HuH-7.5 (cell line): ENCODE results near the gene MEIS1.

Experiments used
- DNase-seq: peaks from one replicate; pipeline ENCODE4 v3.0.0; 2011; ENCODE audit warnings: low spot score

Gene MEIS1

DNA sequence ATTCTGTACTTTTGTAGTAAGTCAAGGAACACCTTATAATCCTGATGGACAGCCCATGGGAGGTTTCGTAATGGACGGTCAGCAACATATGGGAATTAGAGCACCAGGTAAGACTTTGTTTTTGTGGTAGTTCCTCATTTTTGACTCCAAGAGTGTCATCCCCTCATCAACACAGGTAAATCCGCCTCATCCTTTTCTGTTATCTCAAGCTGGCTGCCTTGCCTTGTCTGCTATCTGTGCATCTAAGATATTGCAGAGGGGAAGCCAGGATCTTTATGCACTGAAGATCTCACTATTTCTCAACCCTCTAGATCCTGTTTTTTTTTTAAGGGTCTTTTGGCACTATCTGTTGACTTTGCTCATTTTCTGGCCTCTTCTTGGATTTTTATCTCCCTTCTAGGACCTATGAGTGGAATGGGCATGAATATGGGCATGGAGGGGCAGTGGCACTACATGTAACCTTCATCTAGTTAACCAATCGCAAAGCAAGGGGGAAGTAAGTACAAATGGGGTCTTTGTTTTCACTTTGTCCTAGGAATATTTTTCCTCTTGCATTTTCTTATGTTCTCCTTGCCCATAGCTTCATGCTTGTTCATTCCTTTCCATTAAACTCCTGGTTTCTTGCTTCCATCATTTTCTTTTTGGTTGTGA is 133.8 kb downstream of the MEIS1 start:
- no peak for DNase-seq

DNA sequence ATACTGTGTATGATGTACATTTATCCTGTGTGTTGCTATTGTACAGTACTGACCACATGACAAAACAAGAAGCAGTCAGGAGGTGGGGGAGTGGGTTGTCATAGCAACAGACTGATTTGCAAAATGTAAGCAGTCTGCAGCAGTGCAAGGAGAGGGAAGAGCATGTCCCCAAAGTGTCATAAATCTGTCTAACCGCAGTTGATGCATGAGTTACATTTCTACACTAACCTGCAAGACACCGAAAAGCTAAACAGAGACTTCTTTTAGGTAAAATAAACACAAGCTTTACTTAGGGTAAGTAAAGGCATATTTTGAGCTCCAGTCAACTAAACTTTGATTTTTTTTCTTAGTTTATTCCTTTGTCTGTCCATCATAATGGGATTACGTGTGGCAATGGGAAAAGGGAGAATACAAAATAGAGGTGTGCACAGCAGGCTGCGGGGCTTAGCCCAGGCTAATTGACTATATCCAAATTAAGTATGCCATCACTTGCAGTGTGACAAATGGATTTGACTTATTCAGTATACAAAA is 134.5 kb downstream of the MEIS1 start:
- no peak for DNase-seq

DNA sequence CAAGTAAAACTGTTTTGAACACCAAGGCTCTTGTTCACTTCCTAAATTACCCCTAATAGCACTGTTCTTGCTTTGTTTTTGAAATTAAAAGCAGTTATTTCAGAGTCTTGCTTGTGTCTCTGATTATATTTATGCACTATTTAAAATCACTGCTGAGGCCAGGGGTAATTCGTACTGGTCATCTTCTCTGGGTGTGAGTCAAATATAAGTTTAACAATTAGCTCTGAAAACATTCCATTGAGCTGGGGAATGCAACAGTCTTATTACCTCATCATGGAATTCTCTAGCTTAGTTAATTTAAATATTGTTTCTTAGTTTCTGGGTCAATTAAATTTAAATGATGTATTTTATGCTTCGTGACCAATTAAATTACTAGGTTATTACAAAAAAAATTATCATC is 135.0 kb downstream of the MEIS1 start:
- no peak for DNase-seq

DNA sequence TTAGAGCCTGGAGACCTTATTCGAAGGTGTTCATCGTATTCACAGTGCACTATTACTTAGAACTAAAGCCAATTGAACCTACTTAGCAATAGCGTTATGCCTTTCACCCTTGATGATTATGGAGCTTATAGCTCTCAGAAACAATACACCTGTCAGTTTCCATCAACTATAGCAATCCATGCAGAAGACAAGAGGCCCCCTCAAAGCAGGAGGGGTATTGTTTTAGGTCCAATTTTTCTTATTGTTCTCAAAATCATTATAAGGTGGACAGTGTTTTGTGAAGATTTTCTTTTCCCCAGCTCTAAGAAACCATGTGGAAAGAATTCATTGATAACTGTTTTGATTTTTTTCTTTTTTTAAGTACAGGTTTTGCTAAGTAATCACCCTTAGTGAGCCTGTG is 135.5 kb downstream of the MEIS1 start:
- no peak for DNase-seq

DNA sequence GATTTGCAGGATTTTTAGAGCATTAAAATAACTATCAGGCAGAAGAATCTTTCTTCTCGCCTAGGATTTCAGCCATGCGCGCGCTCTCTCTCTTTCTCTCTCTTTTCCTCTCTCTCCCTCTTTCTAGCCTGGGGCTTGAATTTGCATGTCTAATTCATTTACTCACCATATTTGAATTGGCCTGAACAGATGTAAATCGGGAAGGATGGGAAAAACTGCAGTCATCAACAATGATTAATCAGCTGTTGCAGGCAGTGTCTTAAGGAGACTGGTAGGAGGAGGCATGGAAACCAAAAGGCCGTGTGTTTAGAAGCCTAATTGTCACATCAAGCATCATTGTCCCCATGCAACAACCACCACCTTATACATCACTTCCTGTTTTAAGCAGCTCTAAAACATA is 137.0 kb downstream of the MEIS1 start:
- no peak for DNase-seq

DNA sequence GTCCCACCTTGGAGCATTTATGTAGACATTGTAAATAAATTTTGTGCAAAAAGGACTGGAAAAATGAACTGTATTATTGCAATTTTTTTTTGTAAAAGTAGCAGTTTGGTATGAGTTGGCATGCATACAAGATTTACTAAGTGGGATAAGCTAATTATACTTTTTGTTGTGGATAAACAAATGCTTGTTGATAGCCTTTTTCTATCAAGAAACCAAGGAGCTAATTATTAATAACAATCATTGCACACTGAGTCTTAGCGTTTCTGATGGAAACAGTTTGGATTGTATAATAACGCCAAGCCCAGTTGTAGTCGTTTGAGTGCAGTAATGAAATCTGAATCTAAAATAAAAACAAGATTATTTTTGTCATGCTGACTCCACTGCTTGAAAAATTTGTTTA is 137.5 kb downstream of the MEIS1 start:
- DNase-seq, result no peak

DNA sequence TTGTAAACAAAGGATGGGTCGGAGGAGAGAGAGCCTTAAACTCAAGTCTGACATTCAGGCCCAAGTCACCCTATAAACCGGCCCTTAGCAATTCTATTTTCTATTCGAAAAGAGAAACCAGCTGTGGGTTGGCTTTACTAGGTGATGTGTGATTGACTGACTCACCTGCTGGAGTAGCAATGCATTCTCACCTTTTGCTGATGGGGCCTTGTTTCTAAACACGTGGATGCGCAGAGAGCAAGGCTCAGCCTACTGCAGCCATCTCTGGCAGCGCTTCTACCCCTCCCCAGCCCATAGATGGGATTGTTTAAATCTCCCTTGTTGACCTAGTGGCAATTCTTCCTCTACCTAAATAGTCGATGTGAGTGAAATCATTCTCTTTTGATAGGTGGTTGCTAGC is 138.5 kb downstream of the MEIS1 start:
- no peak for DNase-seq

DNA sequence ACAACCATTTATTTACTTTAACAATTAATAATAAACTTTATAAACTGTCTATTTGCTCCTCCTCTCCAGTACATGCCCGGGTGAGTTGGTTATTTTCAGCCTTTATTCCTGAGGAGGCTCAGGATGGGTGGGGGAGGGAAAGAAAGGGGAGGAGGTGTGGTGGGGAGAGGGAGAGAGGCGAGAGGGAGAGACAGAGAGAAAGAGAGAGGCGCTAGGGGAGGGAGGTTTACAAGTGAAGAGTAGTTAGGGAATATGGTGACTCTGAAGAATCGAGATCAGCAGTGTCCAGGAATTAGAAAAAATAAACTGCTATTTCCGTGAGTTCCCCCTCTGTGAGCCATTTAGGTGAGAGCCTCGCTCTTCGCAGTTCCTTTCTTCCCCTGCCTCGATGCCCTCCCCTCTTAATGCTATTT is 138.9 kb downstream of the MEIS1 start:
- DNase-seq, result no peak

DNA sequence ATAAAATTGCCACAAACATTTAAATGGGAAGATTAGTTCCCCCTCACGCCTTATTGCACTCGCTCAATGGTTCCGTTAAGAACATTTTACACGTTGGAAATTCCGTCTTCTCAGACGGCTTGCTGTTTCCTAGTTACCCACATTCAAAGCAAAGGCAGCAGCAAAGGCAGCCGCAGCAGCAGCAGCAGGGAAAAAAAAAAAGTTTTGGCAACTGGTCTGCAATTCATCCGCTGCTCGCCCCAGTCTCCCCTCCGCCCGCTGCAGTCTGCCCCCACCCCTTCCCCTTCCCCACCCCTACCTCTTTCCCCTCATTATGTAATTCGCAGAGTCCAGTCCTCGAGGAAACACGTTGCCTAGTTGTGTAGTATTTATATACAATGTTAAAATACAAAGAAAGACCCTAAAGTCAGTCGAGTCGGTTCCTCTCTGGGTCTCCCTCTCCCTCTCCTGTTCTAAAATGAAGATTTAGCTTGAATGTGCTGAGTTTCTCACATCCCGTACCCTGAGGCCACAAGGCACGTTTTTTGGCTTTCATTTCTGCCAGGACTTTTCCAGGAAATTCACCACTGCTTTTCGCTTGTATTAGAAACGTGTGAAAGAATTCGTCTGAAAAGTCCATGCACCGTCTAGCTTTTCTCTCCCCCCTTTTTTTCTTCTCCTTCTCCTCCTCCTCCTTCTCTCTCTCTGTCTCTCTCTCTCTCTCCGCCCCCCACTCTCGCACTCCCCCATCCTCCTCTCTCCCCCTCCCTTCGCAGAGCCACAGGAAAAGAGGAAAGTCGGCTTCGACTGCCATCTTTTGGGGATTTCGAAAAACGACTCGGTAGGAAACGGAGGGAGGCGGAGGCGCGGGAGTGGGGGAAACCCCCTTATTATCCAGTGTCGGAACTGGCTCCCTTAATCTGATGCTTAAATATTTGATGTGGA is 140.0 kb downstream of the MEIS1 start:
- peak; percentile 83 for DNase-seq

DNA sequence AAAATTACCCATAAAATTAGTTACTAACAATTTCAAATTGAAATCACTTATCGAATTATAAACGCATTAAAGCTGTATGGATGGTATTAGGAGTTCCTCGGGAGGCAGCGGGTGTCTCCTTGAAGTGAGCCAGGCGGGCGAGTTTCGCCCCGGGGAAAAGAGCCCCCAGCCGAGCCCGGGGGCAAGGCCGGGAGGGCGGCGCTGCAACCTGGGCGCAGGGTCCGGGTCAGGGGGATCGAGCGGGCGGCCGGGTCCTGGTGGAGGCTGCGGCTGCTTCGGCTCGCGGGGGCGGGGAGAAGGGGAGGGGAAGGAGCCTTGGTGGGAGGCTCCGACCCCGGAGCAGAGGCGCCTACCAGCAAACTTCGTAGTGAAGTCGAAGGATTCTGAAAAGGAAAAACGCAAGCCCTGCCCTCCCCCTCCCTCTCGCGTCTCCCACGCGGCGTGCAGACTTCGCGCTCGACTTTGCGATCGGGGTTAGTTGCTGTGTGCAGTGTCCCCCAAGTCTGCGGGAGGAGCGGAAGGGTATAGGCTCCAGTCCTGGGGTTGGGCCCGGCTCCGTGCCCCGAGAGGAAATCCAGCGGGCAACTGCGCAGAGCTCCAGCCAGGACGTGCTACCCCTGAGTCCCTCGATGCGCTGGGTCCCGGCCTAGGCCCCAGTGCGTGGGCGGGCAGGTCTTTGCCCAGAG is 140.8 kb downstream of the MEIS1 start:
- DNase-seq, result no peak

DNA sequence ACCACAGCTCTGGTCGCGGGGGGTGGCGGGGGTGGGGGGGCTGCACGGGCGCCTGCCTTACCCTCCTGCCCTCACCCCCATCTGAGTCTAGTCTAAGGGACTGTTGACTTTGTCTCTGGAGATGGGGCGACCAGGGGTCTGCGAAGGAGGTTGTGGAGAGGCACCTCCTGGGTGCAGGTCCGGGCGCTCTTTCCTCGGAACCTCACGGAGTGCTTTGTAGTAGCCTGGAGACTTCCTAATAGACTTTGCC is 141.3 kb downstream of the MEIS1 start:
- DNase-seq, result no peak

DNA sequence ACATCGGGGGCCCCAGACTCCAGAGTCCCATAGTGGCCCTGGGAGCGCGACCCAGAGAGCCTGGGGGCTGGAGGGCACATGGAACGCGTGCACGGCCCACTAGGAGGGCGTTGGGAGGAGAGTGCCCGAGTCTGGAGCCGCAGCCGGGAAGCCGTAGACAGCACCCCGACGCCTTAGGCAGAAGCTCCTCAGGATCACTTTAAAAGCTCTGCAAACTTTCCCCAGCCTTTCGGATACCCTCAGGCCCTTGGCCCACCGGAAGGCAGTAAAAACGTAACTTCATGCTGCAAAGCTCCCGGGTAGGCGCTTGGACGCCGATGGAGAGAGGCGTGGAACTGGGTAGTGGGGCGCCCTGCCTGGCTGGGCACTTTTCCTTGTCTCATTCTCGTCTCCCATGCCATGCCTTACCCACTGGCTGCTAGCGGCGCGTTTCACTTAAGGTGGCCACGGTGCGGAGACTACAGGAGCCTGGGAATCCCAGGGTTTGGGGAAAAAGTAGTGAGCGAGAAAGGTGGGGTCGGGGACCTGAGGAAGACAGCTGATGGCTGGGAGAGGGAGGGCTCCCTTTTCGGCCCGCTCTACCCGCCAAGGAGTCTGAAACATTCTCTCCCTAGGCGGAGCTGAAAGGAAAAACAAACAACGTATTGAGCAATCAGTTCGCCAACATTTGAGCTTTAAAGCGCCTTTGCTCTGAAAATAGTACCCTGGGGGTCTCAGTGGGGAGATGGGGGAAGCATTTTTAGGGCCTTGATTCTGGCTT is 141.8 kb downstream of the MEIS1 start:
- no peak for DNase-seq

DNA sequence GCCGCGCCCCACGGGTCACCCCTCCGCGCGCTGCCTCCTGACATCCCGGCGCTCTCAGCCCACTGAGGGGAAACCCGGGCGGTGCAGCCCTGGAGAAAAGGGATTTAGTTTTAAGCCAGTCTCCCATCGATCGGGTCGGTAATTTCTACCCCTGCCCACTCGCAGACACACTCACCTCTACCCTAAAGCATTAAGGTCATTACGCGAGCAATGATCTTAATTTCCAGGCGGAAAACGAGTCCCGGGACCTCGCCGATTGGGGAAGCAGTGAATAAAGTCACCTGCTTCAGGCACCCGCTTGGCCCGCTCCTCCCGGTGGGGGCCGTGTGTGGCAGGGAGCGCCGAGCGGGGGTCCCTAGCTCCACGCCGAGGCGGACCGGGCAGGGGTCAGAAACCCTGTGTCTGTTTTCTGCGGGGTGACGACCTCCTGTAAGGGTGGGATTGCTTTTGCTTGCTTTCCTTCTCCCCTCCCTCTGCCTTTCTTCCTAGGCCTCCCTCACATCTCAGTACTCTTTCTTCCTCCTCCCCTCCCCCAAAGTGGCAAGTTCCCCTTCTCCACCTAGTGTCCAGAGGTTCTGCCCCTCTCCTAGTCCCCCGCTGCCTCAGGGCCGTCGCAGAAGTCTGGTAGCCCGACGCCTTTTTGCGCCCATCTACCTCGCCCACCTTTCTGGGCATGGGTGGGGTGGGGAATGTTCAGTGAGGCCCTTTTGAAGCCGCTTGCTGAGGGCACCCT is 142.6 kb downstream of the MEIS1 start:
- no peak for DNase-seq

DNA sequence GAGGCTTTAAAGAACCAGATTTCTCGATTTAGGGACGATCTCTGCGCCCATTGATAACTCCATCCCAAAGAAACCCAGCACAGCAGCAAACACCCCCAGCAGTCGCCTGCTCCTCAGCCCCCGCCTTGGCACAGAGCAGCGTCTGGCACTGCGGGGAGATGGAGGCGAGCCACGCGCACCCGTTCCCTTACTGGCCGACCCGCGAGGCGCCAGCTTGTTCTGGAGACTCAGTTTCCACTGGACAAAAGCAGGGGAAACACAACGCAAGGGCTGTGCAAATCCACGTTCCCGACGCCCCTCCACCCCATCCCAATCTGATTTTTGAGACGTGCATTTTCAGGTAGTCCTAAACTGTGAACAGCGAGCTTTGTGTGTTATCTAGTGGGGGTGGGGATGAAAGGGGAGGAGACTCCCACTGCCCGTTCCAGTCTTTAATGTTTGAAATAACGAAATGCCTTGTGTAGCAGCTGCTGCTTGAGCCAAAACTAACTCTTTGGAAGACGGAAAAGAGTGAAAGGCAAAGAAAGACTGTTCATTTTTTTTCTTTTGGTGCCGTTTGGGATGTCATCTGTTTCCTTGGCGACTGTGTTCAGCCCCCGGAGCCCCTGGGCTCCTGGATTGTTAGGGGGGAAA is 143.2 kb downstream of the MEIS1 start:
- no peak for DNase-seq

DNA sequence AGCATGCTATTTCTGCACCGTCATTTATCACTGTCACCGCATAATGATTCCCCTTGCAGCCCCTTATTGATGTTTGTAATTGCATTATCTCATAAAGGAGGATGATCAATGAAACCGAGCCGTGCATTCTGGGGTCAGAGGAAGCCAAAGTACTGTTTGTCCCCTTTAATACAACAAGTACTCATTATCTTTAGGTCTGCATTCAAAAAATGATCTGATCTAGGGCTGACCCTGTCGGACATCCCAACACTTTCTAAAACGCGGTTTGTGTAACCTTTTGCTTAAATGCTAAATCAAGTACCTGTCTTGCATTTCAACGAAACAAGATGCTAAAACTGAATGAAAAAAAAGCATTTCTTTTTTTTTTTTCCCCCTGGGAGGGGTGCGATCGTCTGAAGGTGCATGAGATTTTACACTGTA is 143.8 kb downstream of the MEIS1 start:
- DNase-seq, result no peak

DNA sequence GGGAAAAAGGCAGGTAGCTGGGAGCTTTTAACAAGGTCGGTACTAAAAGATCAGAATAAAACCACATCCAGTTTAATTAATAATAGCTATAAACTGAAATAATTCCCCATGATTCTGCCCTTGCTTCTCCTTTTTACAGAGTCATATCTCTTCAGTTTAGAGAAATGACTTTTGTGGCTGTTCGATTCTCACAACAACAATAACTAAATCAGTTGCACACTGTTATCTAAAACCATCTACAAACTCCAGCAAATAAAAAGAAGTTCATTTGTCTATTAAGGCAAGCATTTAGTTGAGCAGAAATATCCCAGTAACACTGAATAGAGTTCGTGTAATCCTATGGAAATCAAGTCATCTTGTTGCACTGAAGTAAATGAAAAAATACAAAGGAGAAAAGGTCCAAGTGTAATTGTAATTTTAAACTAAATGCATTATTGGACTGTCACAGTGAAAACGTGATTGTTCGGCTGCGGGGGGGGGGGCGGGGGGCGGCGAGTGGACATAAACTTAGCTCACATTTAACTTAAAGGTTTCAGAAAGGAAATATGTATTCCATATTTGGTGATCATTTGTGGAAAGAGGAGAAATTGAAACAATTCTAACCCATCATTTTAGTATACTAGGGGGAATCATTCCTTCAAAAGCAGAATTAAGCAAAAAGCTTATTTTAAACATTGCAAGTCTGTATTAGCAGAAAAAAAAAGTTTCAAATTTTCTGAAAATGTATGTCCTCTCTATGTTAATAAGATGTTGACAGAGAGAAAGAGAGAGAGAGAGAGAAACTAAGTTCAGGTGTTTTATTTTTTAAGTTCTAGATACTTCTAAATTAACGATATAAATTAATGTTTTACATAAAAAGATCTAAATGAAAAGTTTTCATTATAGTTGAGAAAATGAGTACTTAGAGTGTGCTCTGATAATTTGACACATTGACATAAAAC is 144.5 kb downstream of the MEIS1 start:
- DNase-seq, result no peak

DNA sequence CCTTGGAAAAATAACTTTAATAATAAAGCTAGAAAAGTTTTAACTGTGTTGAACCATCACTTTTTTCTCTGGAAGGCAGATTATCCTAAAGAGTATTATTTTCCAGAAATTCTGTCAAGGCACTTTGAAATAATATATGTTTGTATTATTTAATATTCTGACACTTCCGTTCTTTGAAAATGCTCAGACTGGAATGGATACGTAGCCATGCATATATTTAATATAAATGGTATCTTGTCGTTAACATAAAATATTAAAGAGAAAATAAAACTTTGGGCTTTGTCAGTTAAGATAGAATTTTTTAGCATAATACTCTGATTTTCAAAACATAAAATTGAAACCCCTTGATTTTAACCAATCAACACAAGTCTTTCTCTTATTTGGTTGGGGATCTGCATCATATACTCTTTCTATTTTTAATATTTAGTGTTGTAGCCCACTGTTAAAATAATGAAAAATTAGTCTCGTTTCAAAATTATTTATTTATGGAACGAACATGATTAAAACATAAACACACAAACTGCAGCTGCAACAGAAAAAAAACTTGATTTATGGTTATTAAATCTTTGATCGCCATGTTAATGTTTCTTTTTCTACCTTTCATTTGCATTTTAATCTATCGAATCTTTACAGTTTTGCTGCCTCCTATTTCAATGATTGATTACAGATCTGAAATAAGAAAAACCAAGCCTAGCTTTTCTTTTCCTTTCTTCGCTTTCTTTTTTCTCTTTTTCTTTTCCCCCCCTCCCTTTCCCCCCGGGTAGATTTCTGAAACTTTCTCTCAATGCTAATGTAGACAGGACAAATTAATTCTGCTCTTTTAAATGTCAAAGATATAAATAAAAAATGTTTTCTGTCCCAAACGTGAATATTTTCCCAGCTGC is 145.5 kb downstream of the MEIS1 start:
- DNase-seq, result no peak

DNA sequence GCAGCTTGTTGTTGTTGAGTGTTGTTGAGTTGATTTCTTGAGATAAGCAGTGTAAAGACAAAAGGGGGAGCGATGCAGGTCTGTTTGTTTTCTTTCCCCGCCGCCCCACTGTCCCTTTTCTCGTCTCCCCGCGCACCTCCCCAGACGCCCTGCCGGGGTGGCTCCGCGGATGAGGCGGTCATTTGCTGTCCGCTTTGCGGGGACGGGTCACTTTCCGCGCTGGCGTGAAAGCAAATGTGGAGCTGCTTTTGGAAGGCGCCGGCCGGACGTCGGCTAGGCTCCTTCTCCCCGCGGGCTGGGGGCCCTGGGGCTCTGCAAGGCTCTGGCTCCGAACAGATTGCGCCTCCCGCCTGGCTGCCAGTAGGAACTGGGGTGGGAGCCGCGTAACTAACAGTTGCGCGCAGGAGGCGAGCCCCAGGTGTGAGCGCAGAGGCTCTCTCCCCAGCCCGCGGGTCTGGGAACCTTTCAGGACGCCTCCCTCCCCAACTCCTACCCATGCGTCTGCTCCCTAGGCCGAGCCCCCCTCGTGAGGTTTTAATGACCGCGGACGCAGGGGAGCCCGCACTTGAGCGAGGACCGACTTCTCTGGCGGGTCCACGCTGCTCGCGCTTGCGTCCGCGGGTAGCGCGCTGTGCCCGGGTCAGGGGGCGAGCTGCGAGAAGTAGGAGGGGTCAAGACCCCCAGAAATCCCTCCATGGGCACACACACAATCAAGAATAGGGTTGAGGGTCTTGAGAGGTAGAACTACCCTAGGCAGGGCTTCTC is 146.6 kb downstream of the MEIS1 start:
- DNase-seq, result no peak
